BJ (cell line): Measurements from ENCODE around the gene TCEAL8. TPM values are rescaled to one million over a fixed set of nuclear protein-coding genes. Genes with fewer than 3 reads are reported as not detected.

Experiments used
- CTCF ChIA-PET: fragments of 350-600 bp; formaldehyde crosslinking; extraction: SDS; loops from one replicate; lab custom pipeline; 2021; ENCODE audit warnings: antibody characterized with exemption, inconsistent platforms; lab: Yijun Ruan, JAX
- POLR2A ChIA-PET: fragments of 300-600 bp; sonication (Branson Sonifier 250); formaldehyde crosslinking; extraction: SDS; loops from one replicate; lab custom pipeline; 2021; ENCODE audit warnings: antibody characterized with exemption; lab: Charles Lee
- DNase-seq: peaks from one replicate; pipeline ENCODE4 v3.0.0-alpha.2; 2011; ENCODE audit warnings: low read depth
- H3K27me3 ChIP-seq: 2 replicates; pipeline ENCODE4 v1.6.0; 2011; ENCODE audit warnings: low read length; ENCODE audit not compliant: control insufficient read depth, insufficient read depth
- H3K36me3 ChIP-seq: 2 replicates; pipeline ENCODE4 v1.5.1; 2011; ENCODE audit warnings: low read length; ENCODE audit not compliant: control insufficient read depth, insufficient read depth
- H3K4me3 ChIP-seq: 2 replicates; pipeline ENCODE4 v1.5.1; 2011; ENCODE audit warnings: low read depth, mild to moderate bottlenecking, control low read depth, low read length
- CTCF ChIP-seq: IDR thresholded peaks from 2 replicates; pipeline ENCODE4 v1.5.1; 2011; ENCODE audit warnings: low read depth, mild to moderate bottlenecking, control low read depth, inconsistent platforms, low read length, moderate library complexity; ENCODE audit not compliant: insufficient read depth
- polyA plus RNA-seq: library from polyadenylated mRNA; depleted of rRNA; stranded (reverse); fragments of >200 nt; gene quantifications from 2 replicates; pipeline ENCODE4 v1.2.3, GENCODE V29; 2011

The TCEAL8 gene
- polyA plus RNA-seq, 1 experiment = 26.7 TPM

- DNase-seq = no peak
- Histone ChIP-seq H3K27me3 (peaks cover 3% of the 10 kb centered on the region; the same call in 1 of the 2 replicates), H3K36me3 (no peaks in the 10 kb centered on the region), H3K4me3 (peak overlapping the region; percentile 80)
- CTCF ChIA-PET = no interaction called here
- no peak for TF ChIP-seq CTCF
- POLR2A ChIA-PET = no interaction called here
Observed at GRCh38 chrX:103215425-103215991, 39.4 kb downstream of the TCEAL8 start.

GRCh38 chrX:103214870-103215424, 40.0 kb downstream of the TCEAL8 start, which contains the start of gene BEX4:
Gene BEX4, plus strand, starts transcription at chrX:103215108. Its CDS starts 1,046 bp downstream, at chrX:103216154.
- no peak for TF ChIP-seq CTCF
- DNase-seq = peak; percentile 25
- H3K36me3 ChIP-seq = no peaks in the 10 kb centered on the region
- ChIA-PET POLR2A (no interaction called here), CTCF (no interaction called here)
- H3K4me3 ChIP-seq = peak within 1 kb of the TSS; percentile 80
- H3K27me3 ChIP-seq = no peaks in the 10 kb centered on the region

GRCh38 chrX:103212749-103213457, 42.1 kb downstream of the TCEAL8 start:
- ChIA-PET CTCF (interaction anchor here (0.7 kb wide), 1 partner anchor 251 kb away, joined by 3 read pairs; no protein-coding TSS in a partner anchor), POLR2A (no interaction called here)
- H3K36me3 ChIP-seq = no peaks in the 10 kb centered on the region
- no peaks in the 10 kb centered on the region for H3K27me3 ChIP-seq
- H3K4me3 ChIP-seq = no peak overlapping the region
- no peak for DNase-seq
- TF ChIP-seq CTCF = no peak

GRCh38 chrX:103211012-103211715, 43.8 kb downstream of the TCEAL8 start:
- CTCF ChIA-PET = interaction anchor here (0.6 to 1.6 kb wide), 8 partner anchors 12 to 279 kb away, joined by 3 to 11 read pairs (median 5); no protein-coding TSS in a partner anchor
- POLR2A ChIA-PET = no interaction called here
- no peaks in the 10 kb centered on the region; the same call in 1 of the 2 replicates for H3K27me3 ChIP-seq
- TF ChIP-seq CTCF = peak; percentile 49
- no peak for DNase-seq
- no peak overlapping the region for H3K4me3 ChIP-seq
- H3K36me3 ChIP-seq = no peaks in the 10 kb centered on the region
